Measurements from ENCODE around the gene ASB4. TPM values are rescaled to one million over a fixed set of nuclear protein-coding genes. Genes with fewer than 3 reads are reported as not detected.
A peak's percentile ranks its signal among the peaks of the same experiment; 100 is the strongest.

ASB4 gene
- total RNA-seq, 2 donors from 2014 or later, result 0.14 TPM; not detected in 1

GRCh38 chr7:95473276-95473985 lies 12.3 kb upstream of the ASB4 start:
- TF ChIP-seq CTCF (IDR thresholded peaks at IDR 0.05), result no peak
- Histone ChIP-seq H3K4me1 (ENCODE audit: control insufficient read depth in 1 of 2, low read depth in 2 of 2) (no peaks in the 10 kb centered on the region), H3K9me3 (no peaks in the 10 kb centered on the region), H3K36me3 (no peaks in the 10 kb centered on the region), H3K4me3 (no peak overlapping the region), H3K27me3 (replicated peaks; ENCODE audit: insufficient read depth) (no peaks in the 10 kb centered on the region), H3K27ac (no peak overlapping the region)
- DNase-seq (ENCODE audit: low spot score) (no peak), ATAC-seq (ENCODE audit: insufficient number of reproducible peaks, low FRiP score, low read depth) (no peak)

DNA sequence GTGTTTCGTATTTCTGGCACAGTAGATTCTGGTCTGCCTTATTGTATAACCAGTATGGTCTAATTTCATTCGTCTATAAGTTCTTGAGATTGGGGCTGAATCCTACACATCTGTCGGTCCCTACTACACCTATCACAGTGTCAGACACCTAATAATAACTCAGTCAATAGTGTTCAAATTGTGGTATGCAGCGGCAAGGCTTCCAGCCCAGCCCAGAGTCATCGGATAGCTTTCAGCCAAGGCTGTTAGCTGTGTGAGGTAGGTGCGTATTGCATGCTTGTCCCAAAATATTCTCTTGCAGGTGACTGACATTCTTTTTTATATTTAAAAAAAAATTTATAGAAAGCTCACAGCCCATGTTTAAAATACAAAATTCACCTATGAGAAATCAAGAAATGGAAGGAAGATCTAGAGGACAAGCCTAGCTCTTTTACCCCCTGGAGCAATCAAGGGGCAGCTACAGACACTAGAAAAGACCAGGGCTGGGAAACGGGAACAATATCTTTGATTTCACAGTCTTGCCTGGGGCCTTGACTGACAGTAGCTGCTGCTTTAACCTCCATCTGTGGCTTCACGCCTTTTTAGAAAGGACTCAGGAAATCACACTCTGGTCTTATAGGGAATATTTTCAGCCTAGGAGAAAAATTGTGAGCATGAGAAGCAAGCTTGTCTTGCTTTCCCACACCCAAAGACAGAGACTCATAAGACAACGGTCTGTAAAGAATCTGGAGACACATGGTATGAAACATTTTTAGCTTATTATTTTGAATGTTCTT lies 9.5 kb upstream of the ASB4 start:
- TF ChIP-seq CTCF (IDR thresholded peaks at IDR 0.05), result no peak
- Histone ChIP-seq H3K36me3 (no peaks in the 10 kb centered on the region), H3K9me3 (no peaks in the 10 kb centered on the region), H3K4me3 (no peak overlapping the region), H3K27me3 (replicated peaks; ENCODE audit: insufficient read depth) (no peaks in the 10 kb centered on the region), H3K4me1 (ENCODE audit: control insufficient read depth in 1 of 2, low read depth in 2 of 2) (no peaks in the 10 kb centered on the region), H3K27ac (no peak overlapping the region)
- ATAC-seq (ENCODE audit: insufficient number of reproducible peaks, low FRiP score, low read depth) (no peak), DNase-seq (ENCODE audit: low spot score) (no peak)

DNA sequence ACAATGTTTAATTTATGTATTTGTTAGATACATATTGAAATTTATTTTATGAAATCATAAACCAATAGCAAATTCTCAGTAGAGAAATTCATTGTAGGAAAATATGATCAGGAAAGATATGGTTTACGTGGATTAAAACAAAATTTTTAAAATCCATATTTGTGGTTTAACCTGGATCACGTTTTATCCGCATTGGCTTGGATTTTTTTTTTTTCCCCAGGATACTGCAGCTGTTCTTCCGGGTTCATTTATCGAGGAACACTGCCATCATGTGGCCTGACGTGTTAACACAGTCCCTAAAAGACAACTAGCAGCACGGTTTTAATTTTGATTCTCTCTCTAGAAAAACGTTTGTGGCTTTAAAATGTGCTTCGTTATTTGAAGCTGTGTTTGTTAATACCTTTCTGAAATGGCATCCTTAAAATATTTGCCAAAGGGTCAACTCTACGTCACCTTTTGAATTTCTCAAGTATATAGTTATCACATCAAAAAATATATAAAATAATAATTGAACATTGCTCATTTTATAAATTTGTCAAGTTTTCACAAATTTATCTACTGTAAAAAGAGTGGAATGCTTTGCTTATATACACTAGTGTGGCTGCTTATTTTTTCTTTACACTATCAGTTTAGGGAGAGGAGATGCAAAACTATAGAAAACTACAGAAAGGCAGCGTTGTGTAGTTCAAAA lies 8.7 kb upstream of the ASB4 start:
- Histone ChIP-seq H3K9me3 (no peaks in the 10 kb centered on the region), H3K27me3 (replicated peaks; ENCODE audit: insufficient read depth) (no peaks in the 10 kb centered on the region), H3K27ac (no peak overlapping the region), H3K4me3 (no peak overlapping the region), H3K36me3 (no peaks in the 10 kb centered on the region), H3K4me1 (ENCODE audit: control insufficient read depth in 1 of 2, low read depth in 2 of 2) (no peaks in the 10 kb centered on the region)
- peak; percentile 61 for ATAC-seq (ENCODE audit: insufficient number of reproducible peaks, low FRiP score, low read depth)
- peak; percentile 20 for DNase-seq (ENCODE audit: low spot score)
- TF ChIP-seq CTCF (IDR thresholded peaks at IDR 0.05), result peak; percentile 72

DNA sequence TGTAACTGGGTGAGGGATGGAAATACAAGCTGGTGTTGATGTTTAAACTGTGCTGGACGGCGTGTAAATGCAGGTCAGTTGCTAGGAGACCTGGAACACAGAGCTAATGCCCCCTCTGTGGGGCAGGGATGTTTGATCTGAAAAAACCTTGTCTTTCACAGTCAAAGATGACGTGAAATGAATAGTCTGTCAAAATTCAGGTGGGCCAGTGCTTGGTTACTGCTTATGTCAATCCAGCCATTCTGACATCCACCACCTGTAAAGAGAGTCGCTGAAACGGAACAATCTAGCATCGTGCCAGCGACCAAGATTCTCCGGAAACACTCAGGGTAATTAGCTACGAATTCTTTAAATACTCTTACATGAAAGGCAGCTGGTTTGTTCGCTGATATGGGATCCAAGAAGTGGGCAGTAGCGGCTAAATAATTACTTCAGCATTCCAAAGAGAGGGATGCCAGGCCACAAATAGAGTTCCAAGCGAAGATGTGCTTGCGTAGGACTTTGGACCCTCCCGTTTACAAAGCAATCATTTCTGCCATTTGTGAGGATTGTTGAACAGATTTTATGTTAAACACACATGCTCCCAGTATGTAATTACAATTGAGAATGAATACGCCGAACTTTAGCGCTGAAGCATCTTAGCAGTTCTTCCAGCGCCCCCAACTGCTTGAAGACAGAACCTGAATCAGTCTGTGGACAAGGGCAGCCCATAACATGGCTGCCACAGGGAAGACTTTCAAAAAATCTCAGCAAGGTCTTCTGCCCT lies 7.3 kb upstream of the ASB4 start:
- H3K4me1 ChIP-seq (ENCODE audit: control insufficient read depth in 1 of 2, low read depth in 2 of 2), result no peaks in the 10 kb centered on the region
- no peaks in the 10 kb centered on the region for H3K36me3 ChIP-seq
- TF ChIP-seq CTCF (IDR thresholded peaks at IDR 0.05), result no peak
- H3K27ac ChIP-seq, result no peak overlapping the region
- H3K27me3 ChIP-seq (replicated peaks; ENCODE audit: insufficient read depth), result no peaks in the 10 kb centered on the region
- no peak for ATAC-seq (ENCODE audit: insufficient number of reproducible peaks, low FRiP score, low read depth)
- no peaks in the 10 kb centered on the region for H3K9me3 ChIP-seq
- no peak for DNase-seq (ENCODE audit: low spot score)
- no peak overlapping the region for H3K4me3 ChIP-seq
